ENCODE data around the gene UPF1. TPM values are rescaled to one million over a fixed set of nuclear protein-coding genes. Genes with fewer than 3 reads are reported as not detected.

Gene UPF1
- polyA plus RNA-seq, 3 donors = 2.6 to 43.7 (median 3.2) TPM

DNA sequence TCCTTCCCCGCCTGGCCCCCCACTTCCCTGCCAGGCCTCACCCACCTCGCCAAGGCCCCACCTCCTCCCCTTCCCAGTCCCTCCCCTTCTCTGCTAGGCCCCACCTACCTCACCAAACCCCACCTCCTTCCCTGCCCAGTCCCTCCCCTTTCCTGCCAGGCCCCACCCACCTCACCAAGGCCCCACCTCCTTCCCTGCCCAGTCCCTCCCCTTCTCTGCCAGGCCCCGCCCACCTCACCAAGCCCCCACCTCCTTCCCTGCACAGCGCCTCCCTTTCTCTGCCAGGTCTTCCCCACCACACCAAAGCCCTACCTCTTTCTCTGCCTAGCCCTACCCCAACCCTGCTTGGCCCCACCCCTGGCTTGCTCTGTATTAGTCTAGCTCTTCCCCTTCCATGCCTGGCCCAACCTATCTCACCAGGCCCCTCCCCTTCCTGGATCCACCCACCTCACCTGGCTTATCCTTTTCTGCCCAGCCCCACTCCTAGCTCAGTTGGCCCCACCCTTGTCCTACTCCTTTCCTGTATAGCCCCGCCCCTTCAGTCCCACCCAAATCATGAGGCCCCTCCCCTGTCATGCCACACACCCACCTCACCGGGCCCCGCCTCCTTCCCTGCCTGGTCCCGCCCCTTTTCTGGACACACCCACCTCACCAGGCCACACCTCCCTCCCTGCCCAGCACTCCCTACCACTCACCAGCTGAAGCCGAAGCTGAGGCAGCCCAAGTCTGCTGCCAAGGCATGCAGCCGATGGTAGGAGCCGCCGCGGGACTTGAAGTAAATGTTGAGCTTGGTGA is 48.0 kb downstream of the UPF1 start:
- H3K27ac ChIP-seq (ENCODE audit: low read depth in 1 of 2, low read length in 2 of 2) = no peak overlapping the region
- Mint-ChIP-seq H3K4me3 (no peak overlapping the region), H3K9me3 (peaks cover 1 to 8% (median 6%) of the 10 kb centered on the region in 7 donors), H3K36me3 (no peaks in the 10 kb centered on the region), H3K27ac (peak overlapping the region in 2 of 7 donors; percentile 54 to 89), H3K27me3 (ENCODE audit: low read depth in 3 of 3) (peaks cover 0 to 4% (median 2%) of the 10 kb centered on the region in 3 donors), H3K4me1 (peaks cover 2% of the 10 kb centered on the region)
- 67% methylated on average over 12 of the region's 13 CpGs for WGBS (ENCODE audit: insufficient coverage)
- H3K27me3 ChIP-seq (ENCODE audit: control insufficient read depth in 2 of 2, insufficient read depth in 2 of 2, low read length in 2 of 2) = no peaks in the 10 kb centered on the region
- H3K36me3 ChIP-seq (replicated peaks in 1 of 2; ENCODE audit: control insufficient read depth in 1 of 2, insufficient read depth in 2 of 2, low read length in 2 of 2) = no peaks in the 10 kb centered on the region
- no peaks in the 10 kb centered on the region for H4K20me1 ChIP-seq (ENCODE audit: insufficient read depth, low read length)
- no peak for DNase-seq
- H3K9ac ChIP-seq (ENCODE audit: insufficient read depth, low read length, poor library complexity, severe bottlenecking) = no peak overlapping the region
- no peak overlapping the region for H2AFZ ChIP-seq (ENCODE audit: insufficient read depth, low read depth, low read length, poor library complexity, severe bottlenecking)
- no peaks in the 10 kb centered on the region for H3K4me1 ChIP-seq (ENCODE audit: control insufficient read depth in 1 of 2, insufficient read depth in 2 of 2, low read length in 2 of 2)
- no peak overlapping the region for H3K4me3 ChIP-seq (replicated peaks in 1 of 3; ENCODE audit: low read depth in 2 of 3, low read length in 3 of 3)
- no peaks in the 10 kb centered on the region for H3K9me3 ChIP-seq (replicated peaks in 1 of 2; ENCODE audit: control insufficient read depth in 1 of 2, insufficient read depth in 1 of 2, low read length in 2 of 2)
- TF ChIP-seq, protein P1, sequence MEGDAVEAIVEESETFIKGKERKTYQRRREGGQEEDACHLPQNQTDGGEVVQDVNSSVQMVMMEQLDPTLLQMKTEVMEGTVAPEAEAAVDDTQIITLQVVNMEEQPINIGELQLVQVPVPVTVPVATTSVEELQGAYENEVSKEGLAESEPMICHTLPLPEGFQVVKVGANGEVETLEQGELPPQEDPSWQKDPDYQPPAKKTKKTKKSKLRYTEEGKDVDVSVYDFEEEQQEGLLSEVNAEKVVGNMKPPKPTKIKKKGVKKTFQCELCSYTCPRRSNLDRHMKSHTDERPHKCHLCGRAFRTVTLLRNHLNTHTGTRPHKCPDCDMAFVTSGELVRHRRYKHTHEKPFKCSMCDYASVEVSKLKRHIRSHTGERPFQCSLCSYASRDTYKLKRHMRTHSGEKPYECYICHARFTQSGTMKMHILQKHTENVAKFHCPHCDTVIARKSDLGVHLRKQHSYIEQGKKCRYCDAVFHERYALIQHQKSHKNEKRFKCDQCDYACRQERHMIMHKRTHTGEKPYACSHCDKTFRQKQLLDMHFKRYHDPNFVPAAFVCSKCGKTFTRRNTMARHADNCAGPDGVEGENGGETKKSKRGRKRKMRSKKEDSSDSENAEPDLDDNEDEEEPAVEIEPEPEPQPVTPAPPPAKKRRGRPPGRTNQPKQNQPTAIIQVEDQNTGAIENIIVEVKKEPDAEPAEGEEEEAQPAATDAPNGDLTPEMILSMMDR (IDR thresholded peaks at IDR 0.05) = no peak
- no peak overlapping the region for H3K4me2 ChIP-seq (replicated peaks; ENCODE audit: extremely low read depth, low read length, poor library complexity, severe bottlenecking)
- no peaks in the 10 kb centered on the region for H3K79me2 ChIP-seq (ENCODE audit: insufficient read depth, low read length)
- intact Hi-C loops (cut with micrococcal nuclease) = no loop called here

- H3K27me3 Mint-ChIP-seq (ENCODE audit: low read depth in 3 of 3) = peaks cover 0 to 3% (median 2%) of the 10 kb centered on the region in 3 donors
- no peak overlapping the region for H3K4me3 Mint-ChIP-seq
- no peak overlapping the region for H3K27ac Mint-ChIP-seq
- TF ChIP-seq, protein P1 (IDR thresholded peaks at IDR 0.05) = no peak
- Histone ChIP-seq H3K9me3 (replicated peaks in 1 of 2; ENCODE audit: control insufficient read depth in 1 of 2, insufficient read depth in 1 of 2, low read length in 2 of 2) (no peaks in the 10 kb centered on the region), H3K4me1 (ENCODE audit: control insufficient read depth in 1 of 2, insufficient read depth in 2 of 2, low read length in 2 of 2) (no peaks in the 10 kb centered on the region), H3K36me3 (replicated peaks in 1 of 2; ENCODE audit: control insufficient read depth in 1 of 2, insufficient read depth in 2 of 2, low read length in 2 of 2) (no peaks in the 10 kb centered on the region), H3K4me2 (replicated peaks; ENCODE audit: extremely low read depth, low read length, poor library complexity, severe bottlenecking) (no peak overlapping the region), H3K79me2 (ENCODE audit: insufficient read depth, low read length) (no peaks in the 10 kb centered on the region), H3K9ac (ENCODE audit: insufficient read depth, low read length, poor library complexity, severe bottlenecking) (no peak overlapping the region), H3K27ac (ENCODE audit: low read depth in 1 of 2, low read length in 2 of 2) (no peak overlapping the region), H3K27me3 (ENCODE audit: control insufficient read depth in 2 of 2, insufficient read depth in 2 of 2, low read length in 2 of 2) (no peaks in the 10 kb centered on the region), H3K4me3 (replicated peaks in 1 of 3; ENCODE audit: low read depth in 2 of 3, low read length in 3 of 3) (no peak overlapping the region), H2AFZ (ENCODE audit: insufficient read depth, low read depth, low read length, poor library complexity, severe bottlenecking) (no peak overlapping the region), H4K20me1 (ENCODE audit: insufficient read depth, low read length) (no peaks in the 10 kb centered on the region)
- intact Hi-C loops (cut with micrococcal nuclease) = no loop called here
- H3K36me3 Mint-ChIP-seq = no peaks in the 10 kb centered on the region
- WGBS (ENCODE audit: insufficient coverage) = 97% methylated on average over 7 of the region's 7 CpGs
- peaks cover 1 to 8% (median 6%) of the 10 kb centered on the region in 7 donors for H3K9me3 Mint-ChIP-seq
- peaks cover 2% of the 10 kb centered on the region for H3K4me1 Mint-ChIP-seq
- no peak for DNase-seq
These were observed 49.7 kb downstream of the UPF1 start for GRCh38 chr19:18881491-18881890.

All from CD14-positive monocyte (primary cell).